ENCODE measurements around the gene FAM98B. TPM values are rescaled to one million over a fixed set of nuclear protein-coding genes. Genes with fewer than 3 reads are reported as not detected.

The FAM98B gene
- total RNA-seq, 1 experiment from 2014 or later, result 18.9 TPM

DNA sequence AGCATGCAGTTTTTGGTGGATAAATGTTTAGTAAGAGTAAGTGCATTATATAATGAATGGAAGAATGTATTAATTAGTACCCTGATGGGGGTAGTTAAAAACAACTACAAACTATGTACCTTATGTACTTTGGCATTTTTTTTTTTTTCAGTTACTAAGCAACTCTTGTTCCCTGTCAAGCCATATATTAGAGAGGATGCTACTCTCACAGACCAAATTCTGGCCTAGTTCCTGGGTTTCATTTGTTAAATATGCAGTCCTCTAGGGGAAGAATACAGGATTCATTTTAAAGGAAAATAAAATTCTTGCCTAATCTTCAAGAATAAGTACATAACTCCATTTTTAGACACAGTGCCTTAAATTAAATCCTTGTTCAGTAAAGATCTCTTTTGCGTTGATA lies 16.9 kb downstream of the FAM98B start:
- Histone ChIP-seq H3K36me3 (ENCODE audit: insufficient read depth, low read length) (peaks cover 32% of the 10 kb centered on the region; the same call in 1 of the 2 replicates), H3K4me3 (ENCODE audit: low read length) (no peak overlapping the region), H3K4me2 (ENCODE audit: low read depth, low read length, poor library complexity, severe bottlenecking) (no peak overlapping the region), H3K27me3 (ENCODE audit: low read length) (no peaks in the 10 kb centered on the region), H3K9me3 (ENCODE audit: low read length) (no peaks in the 10 kb centered on the region), H3K9ac (ENCODE audit: low read length) (no peak overlapping the region), H3K27ac (ENCODE audit: low read length) (no peak overlapping the region; the same call in 1 of the 2 replicates), H3K4me1 (ENCODE audit: low read length) (peaks cover 19% of the 10 kb centered on the region), H3K79me2 (ENCODE audit: low read length) (peaks cover 52% of the 10 kb centered on the region), H4K20me1 (ENCODE audit: insufficient read depth, low read depth, low read length) (0 out of 2 replicates have a peak, but pooled peaks cover 3% of the 10 kb centered on the region), H2AFZ (ENCODE audit: low read length) (no peak overlapping the region), H3K9me2 (replicated peaks; ENCODE audit: insufficient read depth, low read length) (no peaks in the 10 kb centered on the region)
- no peak for DNase-seq

DNA sequence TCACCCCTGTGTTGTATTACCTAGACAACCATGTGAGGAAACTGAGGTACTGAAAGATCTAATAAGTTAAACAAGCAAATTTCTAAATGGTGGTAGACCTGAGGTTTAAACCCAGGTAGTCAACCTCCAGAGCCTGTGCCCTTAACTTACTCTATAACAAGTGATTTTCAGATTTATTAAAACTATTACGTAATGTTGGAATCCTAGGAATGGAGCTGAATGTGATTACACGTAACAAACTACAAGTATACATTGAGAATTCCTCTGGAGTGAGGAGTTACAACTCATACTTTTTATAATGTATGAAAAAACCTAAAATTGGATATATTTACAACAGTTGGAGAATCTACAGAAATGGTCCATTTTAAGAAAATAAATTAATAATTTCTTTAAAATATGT lies 18.0 kb downstream of the FAM98B start:
- Histone ChIP-seq H3K27me3 (ENCODE audit: low read length) (no peaks in the 10 kb centered on the region), H4K20me1 (ENCODE audit: insufficient read depth, low read depth, low read length) (0 out of 2 replicates have a peak, but pooled peaks cover 3% of the 10 kb centered on the region), H3K4me3 (ENCODE audit: low read length) (no peak overlapping the region), H3K9ac (ENCODE audit: low read length) (no peak overlapping the region), H3K9me2 (replicated peaks; ENCODE audit: insufficient read depth, low read length) (no peaks in the 10 kb centered on the region), H3K4me1 (ENCODE audit: low read length) (peaks cover 19% of the 10 kb centered on the region), H3K9me3 (ENCODE audit: low read length) (no peaks in the 10 kb centered on the region), H3K79me2 (ENCODE audit: low read length) (peaks cover 50% of the 10 kb centered on the region), H2AFZ (ENCODE audit: low read length) (no peak overlapping the region), H3K27ac (ENCODE audit: low read length) (no peak overlapping the region), H3K36me3 (ENCODE audit: insufficient read depth, low read length) (peaks cover 31% of the 10 kb centered on the region; the same call in 1 of the 2 replicates), H3K4me2 (ENCODE audit: low read depth, low read length, poor library complexity, severe bottlenecking) (no peak overlapping the region)
- no peak for DNase-seq

GRCh38 chr15:38474155-38474757 lies 20.3 kb downstream of the FAM98B start:
- peak; percentile 90 for DNase-seq
- peak overlapping the region; percentile 13 for H3K27ac ChIP-seq (ENCODE audit: low read length)
- no peaks in the 10 kb centered on the region for H3K9me3 ChIP-seq (ENCODE audit: low read length)
- peaks cover 39% of the 10 kb centered on the region for H3K79me2 ChIP-seq (ENCODE audit: low read length)
- peaks cover 18% of the 10 kb centered on the region for H3K4me1 ChIP-seq (ENCODE audit: low read length)
- H4K20me1 ChIP-seq (ENCODE audit: insufficient read depth, low read depth, low read length), result no peaks in the 10 kb centered on the region
- H3K27me3 ChIP-seq (ENCODE audit: low read length), result no peaks in the 10 kb centered on the region
- H2AFZ ChIP-seq (ENCODE audit: low read length), result no peak overlapping the region
- peaks cover 33% of the 10 kb centered on the region for H3K36me3 ChIP-seq (ENCODE audit: insufficient read depth, low read length)
- no peaks in the 10 kb centered on the region for H3K9me2 ChIP-seq (replicated peaks; ENCODE audit: insufficient read depth, low read length)
- no peak overlapping the region for H3K4me3 ChIP-seq (ENCODE audit: low read length)
- peak overlapping the region; percentile 34 for H3K4me2 ChIP-seq (ENCODE audit: low read depth, low read length, poor library complexity, severe bottlenecking)
- H3K9ac ChIP-seq (ENCODE audit: low read length), result no peak overlapping the region

GRCh38 chr15:38475361-38475760 lies 21.4 kb downstream of the FAM98B start:
- H2AFZ ChIP-seq (ENCODE audit: low read length), result no peak overlapping the region
- H3K4me1 ChIP-seq (ENCODE audit: low read length), result peaks cover 17% of the 10 kb centered on the region
- H3K79me2 ChIP-seq (ENCODE audit: low read length), result peaks cover 34% of the 10 kb centered on the region
- no peak overlapping the region for H3K9ac ChIP-seq (ENCODE audit: low read length)
- H3K4me3 ChIP-seq (ENCODE audit: low read length), result no peak overlapping the region
- H3K27ac ChIP-seq (ENCODE audit: low read length), result no peak overlapping the region; the same call in 1 of the 2 replicates
- no peaks in the 10 kb centered on the region for H4K20me1 ChIP-seq (ENCODE audit: insufficient read depth, low read depth, low read length)
- H3K36me3 ChIP-seq (ENCODE audit: insufficient read depth, low read length), result peaks cover 33% of the 10 kb centered on the region
- no peaks in the 10 kb centered on the region for H3K9me3 ChIP-seq (ENCODE audit: low read length)
- no peak for DNase-seq
- H3K4me2 ChIP-seq (ENCODE audit: low read depth, low read length, poor library complexity, severe bottlenecking), result no peak overlapping the region
- no peaks in the 10 kb centered on the region for H3K27me3 ChIP-seq (ENCODE audit: low read length)
- H3K9me2 ChIP-seq (replicated peaks; ENCODE audit: insufficient read depth, low read length), result no peaks in the 10 kb centered on the region

DNA sequence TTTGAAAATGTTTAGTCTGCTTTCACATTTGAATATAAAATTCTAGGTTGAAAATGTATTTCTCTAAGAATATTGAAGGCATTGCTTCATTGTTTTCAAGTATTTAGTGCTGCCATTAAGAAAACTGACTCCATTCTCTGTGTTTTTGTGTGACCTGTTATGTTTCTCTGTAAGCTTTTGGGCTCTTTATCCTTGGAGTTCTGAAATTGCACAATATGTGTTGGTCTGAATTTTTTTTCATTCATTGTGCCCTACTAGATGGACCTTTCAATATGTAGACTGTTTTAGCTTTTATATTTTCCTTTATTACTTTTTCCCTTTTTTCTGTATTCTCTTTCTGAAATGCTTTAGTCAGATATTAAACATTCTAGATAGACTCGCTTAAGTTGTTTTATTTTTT lies 22.2 kb downstream of the FAM98B start:
- H4K20me1 ChIP-seq (ENCODE audit: insufficient read depth, low read depth, low read length), result no peaks in the 10 kb centered on the region
- peaks cover 34% of the 10 kb centered on the region for H3K79me2 ChIP-seq (ENCODE audit: low read length)
- H3K27ac ChIP-seq (ENCODE audit: low read length), result no peak overlapping the region
- H2AFZ ChIP-seq (ENCODE audit: low read length), result no peak overlapping the region
- H3K36me3 ChIP-seq (ENCODE audit: insufficient read depth, low read length), result peaks cover 33% of the 10 kb centered on the region
- no peaks in the 10 kb centered on the region for H3K9me2 ChIP-seq (replicated peaks; ENCODE audit: insufficient read depth, low read length)
- DNase-seq, result no peak
- H3K27me3 ChIP-seq (ENCODE audit: low read length), result no peaks in the 10 kb centered on the region
- peaks cover 17% of the 10 kb centered on the region for H3K4me1 ChIP-seq (ENCODE audit: low read length)
- H3K4me3 ChIP-seq (ENCODE audit: low read length), result no peak overlapping the region
- H3K9ac ChIP-seq (ENCODE audit: low read length), result no peak overlapping the region
- no peak overlapping the region for H3K4me2 ChIP-seq (ENCODE audit: low read depth, low read length, poor library complexity, severe bottlenecking)
- H3K9me3 ChIP-seq (ENCODE audit: low read length), result no peaks in the 10 kb centered on the region

DNA sequence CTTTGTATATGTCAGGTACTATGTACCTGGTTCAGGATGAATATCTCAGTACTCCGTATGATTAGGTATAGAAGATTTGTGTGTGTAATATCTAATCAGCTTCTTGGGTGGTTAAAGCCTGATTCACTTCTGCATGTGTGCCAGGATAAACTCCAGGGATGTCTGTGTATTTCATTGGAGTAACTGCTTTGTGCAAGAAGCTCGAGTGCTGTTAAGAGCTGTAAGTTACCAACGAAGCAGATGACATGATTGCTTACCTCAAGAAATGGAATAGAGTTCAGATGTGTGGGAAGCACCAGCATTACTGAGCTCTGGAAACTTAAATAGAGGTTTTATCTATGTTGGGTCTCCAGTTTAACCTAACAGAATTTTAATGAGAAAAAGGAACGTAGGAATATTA lies 23.7 kb downstream of the FAM98B start:
- no peak for DNase-seq
- Histone ChIP-seq H3K27me3 (ENCODE audit: low read length) (no peaks in the 10 kb centered on the region), H3K4me2 (ENCODE audit: low read depth, low read length, poor library complexity, severe bottlenecking) (no peak overlapping the region), H4K20me1 (ENCODE audit: insufficient read depth, low read depth, low read length) (no peaks in the 10 kb centered on the region), H3K9ac (ENCODE audit: low read length) (no peak overlapping the region), H3K79me2 (ENCODE audit: low read length) (peaks cover 35% of the 10 kb centered on the region), H3K9me3 (ENCODE audit: low read length) (no peaks in the 10 kb centered on the region), H3K4me1 (ENCODE audit: low read length) (peaks cover 17% of the 10 kb centered on the region), H2AFZ (ENCODE audit: low read length) (no peak overlapping the region), H3K27ac (ENCODE audit: low read length) (no peak overlapping the region), H3K4me3 (ENCODE audit: low read length) (no peak overlapping the region), H3K9me2 (replicated peaks; ENCODE audit: insufficient read depth, low read length) (no peaks in the 10 kb centered on the region), H3K36me3 (ENCODE audit: insufficient read depth, low read length) (peaks cover 30% of the 10 kb centered on the region)

GRCh38 chr15:38479266-38479665 lies 25.3 kb downstream of the FAM98B start:
- H3K4me3 ChIP-seq (ENCODE audit: low read length), result no peak overlapping the region
- H3K4me2 ChIP-seq (ENCODE audit: low read depth, low read length, poor library complexity, severe bottlenecking), result no peak overlapping the region
- H4K20me1 ChIP-seq (ENCODE audit: insufficient read depth, low read depth, low read length), result no peaks in the 10 kb centered on the region
- H3K9me2 ChIP-seq (replicated peaks; ENCODE audit: insufficient read depth, low read length), result no peaks in the 10 kb centered on the region
- H3K4me1 ChIP-seq (ENCODE audit: low read length), result peaks cover 13% of the 10 kb centered on the region
- peaks cover 30% of the 10 kb centered on the region for H3K36me3 ChIP-seq (ENCODE audit: insufficient read depth, low read length)
- H3K27ac ChIP-seq (ENCODE audit: low read length), result no peak overlapping the region
- no peak overlapping the region for H3K9ac ChIP-seq (ENCODE audit: low read length)
- no peaks in the 10 kb centered on the region for H3K9me3 ChIP-seq (ENCODE audit: low read length)
- no peak overlapping the region for H2AFZ ChIP-seq (ENCODE audit: low read length)
- H3K79me2 ChIP-seq (ENCODE audit: low read length), result peaks cover 33% of the 10 kb centered on the region
- DNase-seq, result no peak
- H3K27me3 ChIP-seq (ENCODE audit: low read length), result no peaks in the 10 kb centered on the region

- Histone ChIP-seq H3K9ac (ENCODE audit: low read length) (no peak overlapping the region), H3K4me2 (ENCODE audit: low read depth, low read length, poor library complexity, severe bottlenecking) (no peak overlapping the region), H4K20me1 (ENCODE audit: insufficient read depth, low read depth, low read length) (no peaks in the 10 kb centered on the region), H3K4me3 (ENCODE audit: low read length) (no peak overlapping the region), H3K79me2 (ENCODE audit: low read length) (peaks cover 33% of the 10 kb centered on the region), H3K36me3 (ENCODE audit: insufficient read depth, low read length) (peaks cover 27% of the 10 kb centered on the region), H2AFZ (ENCODE audit: low read length) (no peak overlapping the region), H3K27me3 (ENCODE audit: low read length) (no peaks in the 10 kb centered on the region), H3K9me2 (replicated peaks; ENCODE audit: insufficient read depth, low read length) (no peaks in the 10 kb centered on the region), H3K4me1 (ENCODE audit: low read length) (peaks cover 9% of the 10 kb centered on the region), H3K27ac (ENCODE audit: low read length) (peak overlapping the region; percentile 25; the same call in 1 of the 2 replicates), H3K9me3 (ENCODE audit: low read length) (no peaks in the 10 kb centered on the region)
- no peak for DNase-seq
Observed at GRCh38 chr15:38479756-38480155, 25.8 kb downstream of the FAM98B start.
